ENCODE measurements around the gene ARHGEF2.
"Not testable (repeated sequence)": the region's sequence is repeated elsewhere in the genome, so short reads cannot be mapped to it uniquely, and the experiment has no call there.

ARHGEF2 gene

GRCh38 chr1:155932487-155932886 lies 45.9 kb downstream of the ARHGEF2 start:
- no peak for DNase-seq
- intact Hi-C loops (cut with DNase I), result loop anchor here (5.0 kb wide), 1 partner anchor 70 kb away; no protein-coding TSS in a partner anchor

- intact Hi-C loops (cut with DNase I), result loop anchor here (5.0 kb wide), 1 partner anchor 70 kb away; no protein-coding TSS in a partner anchor
- DNase-seq, result no peak
Measured at GRCh38 chr1:155932081-155932480, 46.3 kb downstream of the ARHGEF2 start.

- no peak for DNase-seq
- intact Hi-C loops (cut with DNase I), result loop anchor here (5.0 kb wide), 1 partner anchor 69 kb away; no protein-coding TSS in a partner anchor
Measured at GRCh38 chr1:155931332-155932038, 46.9 kb downstream of the ARHGEF2 start.

- intact Hi-C loops (cut with DNase I), result loop anchor here (5.0 kb wide), 1 partner anchor 68 kb away; no protein-coding TSS in a partner anchor
- DNase-seq, result not testable (repeated sequence)
Measured at GRCh38 chr1:155930725-155931124, 47.6 kb downstream of the ARHGEF2 start.

GRCh38 chr1:155929057-155929456 lies 49.3 kb downstream of the ARHGEF2 start:
- intact Hi-C loops (cut with DNase I), result no loop called here

GRCh38 chr1:155925506-155925905 lies 52.8 kb downstream of the ARHGEF2 start:
- DNase-seq, result no peak
- intact Hi-C loops (cut with DNase I), result no loop called here

More at GRCh38 chr1:155929057-155929456, 49.3 kb downstream of the ARHGEF2 start:
- DNase-seq, result no peak

GRCh38 chr1:155920717-155921116 lies 57.6 kb downstream of the ARHGEF2 start:
- DNase-seq, result no peak
- intact Hi-C loops (cut with DNase I), result no loop called here

GRCh38 chr1:155919801-155920200 lies 58.5 kb downstream of the ARHGEF2 start:
- DNase-seq, result no peak
- intact Hi-C loops (cut with DNase I), result no loop called here

- no peak for DNase-seq
- intact Hi-C loops (cut with DNase I), result no loop called here
Measured at GRCh38 chr1:155918660-155919059, 59.7 kb downstream of the ARHGEF2 start.

GRCh38 chr1:155913969-155914757 lies 64.2 kb downstream of the ARHGEF2 start:
- intact Hi-C loops (cut with DNase I), result loop anchor here (5.0 kb wide), 1 partner anchor 42 kb away; no protein-coding TSS in a partner anchor
- DNase-seq, result no peak

- intact Hi-C loops (cut with DNase I), result loop anchor here (5.0 kb wide), 1 partner anchor 40 kb away; no protein-coding TSS in a partner anchor
- DNase-seq, result peak in 1 of 42 donors; percentile 28
Measured at GRCh38 chr1:155912056-155912536, 66.3 kb downstream of the ARHGEF2 start.

- DNase-seq, result peak; percentile 65 to 93 (median 87)
- intact Hi-C loops (cut with DNase I), result loop anchor here (5.0 kb wide), 1 partner anchor 39 kb away; no protein-coding TSS in a partner anchor
Measured at GRCh38 chr1:155911156-155912055, 66.9 kb downstream of the ARHGEF2 start, which contains the start of gene RIT1. TSS of gene RIT1 (minus strand) at chr1:155911349. CDS start at chr1:155910761, 588 bp downstream.

GRCh38 chr1:155910621-155911121 lies 67.7 kb downstream of the ARHGEF2 start:
- DNase-seq, result peak in 28 of 42 donors; percentile 4 to 60 (median 32)
- intact Hi-C loops (cut with DNase I), result loop anchor here (5.0 kb wide), 1 partner anchor 38 kb away; no protein-coding TSS in a partner anchor

- peak in 8 of 42 donors; percentile 10 to 62 (median 26) for DNase-seq
- intact Hi-C loops (cut with DNase I), result loop anchor here (5.0 kb wide), 1 partner anchor 38 kb away; no protein-coding TSS in a partner anchor
Measured at GRCh38 chr1:155909894-155910293, 68.5 kb downstream of the ARHGEF2 start.

GRCh38 chr1:155904261-155904660 lies 74.1 kb downstream of the ARHGEF2 start:
- intact Hi-C loops (cut with DNase I), result no loop called here
- no peak for DNase-seq

GRCh38 chr1:155900161-155900560 lies 78.2 kb downstream of the ARHGEF2 start:
- no peak for DNase-seq
- intact Hi-C loops (cut with DNase I), result no loop called here

- intact Hi-C loops (cut with DNase I), result no loop called here
- DNase-seq, result peak in 1 of 42 donors; percentile 14
Measured at GRCh38 chr1:155899683-155900082, 78.7 kb downstream of the ARHGEF2 start.

- intact Hi-C loops (cut with DNase I), result no loop called here
- no peak for DNase-seq
Measured at GRCh38 chr1:155898888-155899287, 79.5 kb downstream of the ARHGEF2 start.
